ENCODE measurements around the gene DTYMK. TPM values are rescaled to one million over a fixed set of nuclear protein-coding genes. Genes with fewer than 3 reads are reported as not detected.
"Not testable (repeated sequence)": the region's sequence is repeated elsewhere in the genome, so short reads cannot be mapped to it uniquely, and the experiment has no call there.

The DTYMK gene
- total and polyA plus RNA-seq, 12 donors: 6.4 to 18.5 (median 9.4) TPM

GRCh38 chr2:241668354-241668753, 18.3 kb downstream of the DTYMK start:
- H3K9me3 ChIP-seq: no peaks in the 10 kb centered on the region
- intact Hi-C loops (cut with DNase I): no loop called here
- no peak overlapping the region for H3K27ac ChIP-seq
- peaks cover 4 to 78% (median 49%) of the 10 kb centered on the region in 9 donors for H3K36me3 ChIP-seq
- H3K4me1 ChIP-seq: no peaks in the 10 kb centered on the region
- no peak for TF ChIP-seq CTCF (IDR thresholded peaks at IDR 0.05)
- DNase-seq (no peak), ATAC-seq (no peak)
- WGBS, 2 donors: 96% methylated on average over 21 of the region's 21 CpGs
- no peak overlapping the region for H3K4me3 ChIP-seq
- H3K27me3 ChIP-seq: no peaks in the 10 kb centered on the region

GRCh38 chr2:241666627-241667400, 19.8 kb downstream of the DTYMK start:
- Histone ChIP-seq H3K36me3 (peaks cover 4 to 76% (median 49%) of the 10 kb centered on the region in 9 donors), H3K27me3 (no peaks in the 10 kb centered on the region), H3K4me1 (no peaks in the 10 kb centered on the region), H3K9me3 (no peaks in the 10 kb centered on the region), H3K27ac (no peak overlapping the region), H3K4me3 (no peak overlapping the region)
- TF ChIP-seq CTCF (IDR thresholded peaks at IDR 0.05): no peak
- no peak for DNase-seq
- intact Hi-C loops (cut with DNase I): no loop called here
- ATAC-seq: no peak
- 69 to 79% methylated on average over 42 of the region's 42 CpGs for WGBS, 2 donors

DNA sequence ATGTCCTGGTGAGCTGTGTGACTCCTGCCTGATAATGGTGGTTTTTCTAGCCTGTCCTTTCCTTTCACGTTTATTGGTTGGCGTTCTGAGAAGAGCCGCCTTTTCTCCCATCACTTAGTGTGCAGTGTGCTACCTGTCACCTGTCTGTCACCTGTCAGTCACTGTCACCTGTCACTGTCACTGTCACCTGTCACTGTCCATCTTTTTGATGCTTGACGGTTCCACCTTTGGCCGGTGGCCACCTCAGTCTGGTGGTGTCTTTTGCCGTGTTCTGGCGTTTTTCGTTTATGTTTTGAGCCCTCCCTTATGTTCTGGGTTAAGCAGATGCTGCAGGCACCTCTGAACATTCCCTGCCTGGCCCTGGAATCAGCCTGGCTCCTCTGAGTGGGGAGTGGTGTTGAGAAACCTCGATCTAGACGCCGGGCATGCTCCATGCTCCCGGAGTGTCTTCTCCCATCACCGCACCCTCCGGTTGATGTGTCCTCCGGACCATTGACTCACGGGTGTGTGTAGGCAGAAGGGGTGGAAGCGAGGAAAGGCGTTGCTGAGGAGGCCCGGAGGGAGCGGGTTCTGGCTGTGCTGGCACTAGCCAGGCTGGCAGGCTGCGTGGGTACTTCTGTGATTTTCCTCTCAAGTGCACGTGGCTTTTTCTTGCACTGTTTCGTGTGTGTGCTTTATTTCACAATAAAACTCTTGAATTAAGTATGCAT, 20.7 kb downstream of the DTYMK start:
- no peak for ATAC-seq
- intact Hi-C loops (cut with DNase I): no loop called here
- Histone ChIP-seq H3K27me3 (no peaks in the 10 kb centered on the region), H3K36me3 (peaks cover 4 to 76% (median 46%) of the 10 kb centered on the region in 9 donors), H3K4me3 (no peak overlapping the region), H3K27ac (no peak overlapping the region), H3K4me1 (no peaks in the 10 kb centered on the region), H3K9me3 (no peaks in the 10 kb centered on the region)
- no peak for DNase-seq
- 90 to 91% methylated on average over 23 of the region's 23 CpGs for WGBS, 2 donors
- TF ChIP-seq CTCF (IDR thresholded peaks at IDR 0.05): no peak

- DNase-seq; H3K27me3 ChIP-seq; H3K27ac ChIP-seq; H3K9me3 ChIP-seq; ATAC-seq; intact Hi-C loops (cut with DNase I); H3K4me3 ChIP-seq; H3K4me1 ChIP-seq: not testable (repeated sequence)
- WGBS, 2 donors: 95% methylated on average over 24 of the region's 24 CpGs
- peaks cover 0 to 76% (median 28%) of the 10 kb centered on the region in 9 donors for H3K36me3 ChIP-seq
Measured at GRCh38 chr2:241662731-241663130, 23.9 kb downstream of the DTYMK start.

Data from heart right ventricle (tissue), 16 donors.